Measurements from ENCODE around the gene CACNA2D4. TPM values are rescaled to one million over a fixed set of nuclear protein-coding genes. Genes with fewer than 3 reads are reported as not detected.

Gene CACNA2D4
- total RNA-seq, 4 donors from 2014 or later = 0.27 to 3.1 (median 0.92) TPM

DNA sequence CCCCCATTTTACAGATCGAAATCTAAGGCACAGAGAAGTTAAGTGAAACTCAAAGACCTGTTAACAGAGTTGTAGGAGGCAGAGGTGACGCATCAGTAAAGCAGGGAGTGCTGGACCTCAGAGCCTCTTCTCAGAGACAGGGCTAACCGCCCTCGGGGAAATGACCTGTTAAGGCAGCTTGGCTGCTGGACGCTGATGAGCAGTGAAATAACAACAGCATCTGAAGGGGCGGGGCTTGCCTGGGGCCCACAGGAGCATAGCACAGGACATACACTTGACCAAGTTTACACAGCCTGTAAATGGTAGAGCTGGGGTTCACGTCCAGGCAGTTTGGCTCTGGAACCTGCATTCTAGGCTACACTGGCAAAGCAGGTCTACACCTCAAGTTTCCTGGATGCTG, 58.8 kb downstream of the CACNA2D4 start:
- no peaks in the 10 kb centered on the region for H3K4me1 ChIP-seq
- no peak for TF ChIP-seq POLR2A (IDR thresholded peaks at IDR 0.05)
- TF ChIP-seq, protein P1, sequence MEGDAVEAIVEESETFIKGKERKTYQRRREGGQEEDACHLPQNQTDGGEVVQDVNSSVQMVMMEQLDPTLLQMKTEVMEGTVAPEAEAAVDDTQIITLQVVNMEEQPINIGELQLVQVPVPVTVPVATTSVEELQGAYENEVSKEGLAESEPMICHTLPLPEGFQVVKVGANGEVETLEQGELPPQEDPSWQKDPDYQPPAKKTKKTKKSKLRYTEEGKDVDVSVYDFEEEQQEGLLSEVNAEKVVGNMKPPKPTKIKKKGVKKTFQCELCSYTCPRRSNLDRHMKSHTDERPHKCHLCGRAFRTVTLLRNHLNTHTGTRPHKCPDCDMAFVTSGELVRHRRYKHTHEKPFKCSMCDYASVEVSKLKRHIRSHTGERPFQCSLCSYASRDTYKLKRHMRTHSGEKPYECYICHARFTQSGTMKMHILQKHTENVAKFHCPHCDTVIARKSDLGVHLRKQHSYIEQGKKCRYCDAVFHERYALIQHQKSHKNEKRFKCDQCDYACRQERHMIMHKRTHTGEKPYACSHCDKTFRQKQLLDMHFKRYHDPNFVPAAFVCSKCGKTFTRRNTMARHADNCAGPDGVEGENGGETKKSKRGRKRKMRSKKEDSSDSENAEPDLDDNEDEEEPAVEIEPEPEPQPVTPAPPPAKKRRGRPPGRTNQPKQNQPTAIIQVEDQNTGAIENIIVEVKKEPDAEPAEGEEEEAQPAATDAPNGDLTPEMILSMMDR (IDR thresholded peaks at IDR 0.05) = no peak
- no peak for DNase-seq
- no peak overlapping the region for H3K27ac ChIP-seq
- intact Hi-C loops (cut with DNase I) = no loop called here
- H3K27me3 ChIP-seq = peaks cover 0 to 34% (median 0%) of the 10 kb centered on the region in 4 donors
- no peak overlapping the region for H3K4me3 ChIP-seq
- 68 to 100% methylated on average over 1 to 7 of the region's 7 CpGs for WGBS, 2 donors
- H3K36me3 ChIP-seq = no peaks in the 10 kb centered on the region
- peaks cover 0 to 15% (median 15%) of the 10 kb centered on the region in 3 donors for H3K9me3 ChIP-seq

DNA sequence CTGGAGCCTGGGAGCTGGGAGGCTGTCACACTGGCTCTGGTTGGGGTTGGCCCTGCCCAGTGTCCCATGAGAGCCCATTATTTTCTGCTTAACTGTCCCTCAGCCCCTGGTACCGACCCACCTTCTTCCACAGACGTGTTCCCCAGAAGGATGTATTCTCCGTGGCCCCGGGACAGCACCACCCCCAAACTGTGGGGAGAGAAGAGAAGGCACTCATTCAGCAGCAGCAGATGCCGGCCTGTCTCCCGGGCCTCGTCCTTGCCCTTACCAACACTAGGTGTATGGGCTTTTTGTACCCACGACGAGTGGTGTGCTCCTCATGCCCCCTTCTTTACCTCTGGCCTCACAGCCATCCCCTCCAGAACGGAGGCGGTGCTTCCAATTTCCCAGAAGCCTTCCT, 60.0 kb downstream of the CACNA2D4 start:
- no peak for DNase-seq
- peaks cover 0 to 20% (median 16%) of the 10 kb centered on the region in 3 donors for H3K9me3 ChIP-seq
- peaks cover 0 to 22% (median 0%) of the 10 kb centered on the region in 4 donors for H3K27me3 ChIP-seq
- TF ChIP-seq, protein P1 (IDR thresholded peaks at IDR 0.05) = no peak
- TF ChIP-seq POLR2A (IDR thresholded peaks at IDR 0.05) = no peak
- no peak overlapping the region for H3K4me3 ChIP-seq
- intact Hi-C loops (cut with DNase I) = no loop called here
- no peaks in the 10 kb centered on the region for H3K36me3 ChIP-seq
- H3K4me1 ChIP-seq = no peaks in the 10 kb centered on the region
- H3K27ac ChIP-seq = no peak overlapping the region
- WGBS, 2 donors = 80 to 93% methylated on average over 3 to 11 of the region's 11 CpGs

DNA sequence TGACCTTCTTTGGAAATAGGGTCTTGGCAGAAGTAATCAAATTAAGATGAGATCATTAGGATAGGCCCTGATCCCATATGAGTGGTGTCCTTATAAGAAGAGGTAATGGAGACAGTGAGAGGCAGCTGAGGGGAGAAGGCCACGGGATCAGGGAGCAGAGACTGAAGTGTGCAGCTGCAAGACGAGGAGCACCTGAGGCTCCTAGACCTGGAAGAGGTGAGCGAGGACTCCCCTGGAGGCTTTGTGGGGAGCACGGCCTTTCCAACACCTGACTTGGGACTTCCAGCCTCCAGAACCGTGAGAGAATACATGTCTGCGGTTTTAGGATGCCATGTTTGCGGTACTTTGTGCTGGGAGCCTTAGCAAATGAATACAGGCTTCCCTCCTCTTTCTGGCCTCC, 60.6 kb downstream of the CACNA2D4 start:
- no peak overlapping the region for H3K4me3 ChIP-seq

DNA sequence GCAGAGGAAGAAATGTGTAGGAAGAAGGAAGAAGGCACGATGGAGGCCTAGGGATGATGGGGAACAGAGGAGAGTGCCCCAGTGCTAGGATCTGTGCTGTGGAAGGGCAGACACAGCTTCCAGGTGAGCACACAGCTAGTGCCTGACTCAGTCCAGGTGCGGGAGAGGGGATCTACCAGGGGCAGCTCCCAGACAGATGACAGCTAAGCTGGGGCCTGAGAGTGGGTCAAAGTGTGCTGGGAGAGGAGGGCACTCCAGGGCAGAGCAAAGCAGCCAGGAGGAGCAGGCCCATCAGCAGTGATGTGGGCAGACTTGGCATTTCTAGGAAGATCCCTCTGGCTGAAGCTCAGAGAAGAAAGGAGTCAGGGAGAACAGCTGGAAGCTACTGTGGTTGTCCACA, 61.4 kb downstream of the CACNA2D4 start:
- TF ChIP-seq POLR2A (IDR thresholded peaks at IDR 0.05) = no peak
- WGBS, 2 donors = 45 to 55% methylated on average over 2 of the region's 2 CpGs
- intact Hi-C loops (cut with DNase I) = no loop called here
- DNase-seq = no peak
- Histone ChIP-seq H3K4me3 (no peak overlapping the region), H3K9me3 (peaks cover 0 to 20% (median 16%) of the 10 kb centered on the region in 3 donors), H3K4me1 (no peaks in the 10 kb centered on the region), H3K36me3 (no peaks in the 10 kb centered on the region), H3K27ac (no peak overlapping the region), H3K27me3 (peaks cover 0 to 22% (median 0%) of the 10 kb centered on the region in 4 donors)

More for the DNA sequence above, 60.6 kb downstream of the CACNA2D4 start:
- H3K36me3 ChIP-seq = no peaks in the 10 kb centered on the region
- H3K4me1 ChIP-seq = no peaks in the 10 kb centered on the region
- intact Hi-C loops (cut with DNase I) = no loop called here
- WGBS, 2 donors = 71 to 73% methylated on average over 7 of the region's 7 CpGs
- peaks cover 0 to 22% (median 0%) of the 10 kb centered on the region in 4 donors for H3K27me3 ChIP-seq
- H3K27ac ChIP-seq = no peak overlapping the region
- H3K9me3 ChIP-seq = peaks cover 0 to 20% (median 16%) of the 10 kb centered on the region in 3 donors
- TF ChIP-seq POLR2A (IDR thresholded peaks at IDR 0.05) = no peak
- TF ChIP-seq, protein P1 (IDR thresholded peaks at IDR 0.05) = no peak
- no peak for DNase-seq

DNA sequence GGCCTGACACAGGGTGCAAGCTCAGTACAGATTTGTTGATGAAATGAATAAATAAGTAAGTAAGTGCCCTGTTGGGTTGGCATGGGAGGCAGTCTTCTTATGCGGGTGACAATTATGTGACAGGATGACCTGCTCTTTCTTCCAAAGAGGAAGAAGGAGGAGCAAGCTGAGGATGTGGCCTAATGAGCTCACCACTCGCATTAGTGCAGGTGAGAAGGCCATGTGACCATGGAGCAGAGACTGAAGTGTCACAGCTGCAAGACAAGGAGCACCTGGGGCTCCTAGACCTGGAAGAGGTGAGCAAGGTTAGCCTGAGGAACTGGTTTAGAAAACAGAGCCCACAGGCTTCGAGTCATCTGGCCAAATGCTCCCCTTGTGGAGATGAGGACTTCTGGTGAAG, 63.2 kb downstream of the CACNA2D4 start:
- DNase-seq = no peak
- 42 to 58% methylated on average over 3 of the region's 3 CpGs for WGBS, 2 donors
- no peak overlapping the region for H3K4me3 ChIP-seq
- H3K4me1 ChIP-seq = no peaks in the 10 kb centered on the region
- H3K27me3 ChIP-seq = peaks cover 0 to 22% (median 0%) of the 10 kb centered on the region in 4 donors
- intact Hi-C loops (cut with DNase I) = no loop called here
- H3K9me3 ChIP-seq = peaks cover 0 to 20% (median 16%) of the 10 kb centered on the region in 3 donors
- TF ChIP-seq POLR2A (IDR thresholded peaks at IDR 0.05) = no peak
- H3K27ac ChIP-seq = no peak overlapping the region
- H3K36me3 ChIP-seq = no peaks in the 10 kb centered on the region

DNA sequence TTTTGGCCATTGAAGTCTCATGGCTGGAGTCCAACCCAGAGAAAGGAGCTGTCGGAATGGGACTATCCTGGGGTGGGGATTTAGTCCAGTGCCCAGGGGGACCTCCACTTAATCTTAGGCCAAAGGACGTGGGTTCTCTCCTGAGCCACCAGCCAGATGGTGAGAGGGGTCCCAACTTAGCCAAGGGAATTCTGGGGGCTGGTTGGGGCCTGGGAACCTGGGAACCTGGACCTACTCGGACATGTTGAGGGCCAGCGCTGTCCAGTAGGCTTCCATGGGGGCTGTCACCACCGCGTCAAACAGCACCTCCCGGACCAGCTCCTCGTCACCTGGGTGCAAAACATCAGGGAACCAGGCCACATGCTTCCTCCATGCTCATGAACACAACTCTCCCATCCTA, 64.7 kb downstream of the CACNA2D4 start:
- Histone ChIP-seq H3K36me3 (no peaks in the 10 kb centered on the region), H3K4me1 (no peaks in the 10 kb centered on the region), H3K9me3 (peaks cover 0 to 20% (median 16%) of the 10 kb centered on the region in 3 donors), H3K27ac (no peak overlapping the region), H3K27me3 (peaks cover 0 to 13% (median 0%) of the 10 kb centered on the region in 4 donors), H3K4me3 (no peak overlapping the region)
- TF ChIP-seq, protein P1 (IDR thresholded peaks at IDR 0.05) = no peak
- no peak for TF ChIP-seq POLR2A (IDR thresholded peaks at IDR 0.05)
- 70 to 85% methylated on average over 3 to 8 of the region's 8 CpGs for WGBS, 2 donors
- intact Hi-C loops (cut with DNase I) = no loop called here
- DNase-seq = no peak
